ENCODE results near the gene SOX4.

Gene SOX4

GRCh38 chr6:21593927-21594415, 420 bp downstream of the SOX4 start:
- DNase-seq (ENCODE audit: low spot score): no peak

GRCh38 chr6:21594416-21595281, 1.1 kb downstream of the SOX4 start:
- DNase-seq (ENCODE audit: low spot score): no peak

GRCh38 chr6:21595285-21596144, 2.0 kb downstream of the SOX4 start:
- DNase-seq (ENCODE audit: low spot score): no peak

- no peak for DNase-seq (ENCODE audit: low spot score)
Observed at GRCh38 chr6:21596145-21596948, 2.8 kb downstream of the SOX4 start.

GRCh38 chr6:21596949-21597682, 3.6 kb downstream of the SOX4 start:
- DNase-seq (ENCODE audit: low spot score): peak; percentile 6

- DNase-seq (ENCODE audit: low spot score): no peak
Observed at GRCh38 chr6:21597801-21598673, 4.5 kb downstream of the SOX4 start.

GRCh38 chr6:21598674-21599023, 5.1 kb downstream of the SOX4 start:
- no peak for DNase-seq (ENCODE audit: low spot score)

GRCh38 chr6:21599051-21599696, 5.6 kb downstream of the SOX4 start:
- no peak for DNase-seq (ENCODE audit: low spot score)

GRCh38 chr6:21601339-21601923, 7.9 kb downstream of the SOX4 start:
- DNase-seq (ENCODE audit: low spot score): no peak

GRCh38 chr6:21601932-21602390, 8.4 kb downstream of the SOX4 start:
- DNase-seq (ENCODE audit: low spot score): no peak

GRCh38 chr6:21603082-21603952, 9.8 kb downstream of the SOX4 start:
- DNase-seq (ENCODE audit: low spot score): no peak

GRCh38 chr6:21604081-21604480, 10.5 kb downstream of the SOX4 start:
- DNase-seq (ENCODE audit: low spot score): no peak

GRCh38 chr6:21605166-21605565, 11.6 kb downstream of the SOX4 start:
- no peak for DNase-seq (ENCODE audit: low spot score)

- DNase-seq (ENCODE audit: low spot score): no peak
Observed at GRCh38 chr6:21608601-21609000, 15.1 kb downstream of the SOX4 start.

- no peak for DNase-seq (ENCODE audit: low spot score)
Observed at GRCh38 chr6:21609881-21610329, 16.4 kb downstream of the SOX4 start.

- no peak for DNase-seq (ENCODE audit: low spot score)
Observed at GRCh38 chr6:21610341-21610740, 16.8 kb downstream of the SOX4 start.

GRCh38 chr6:21611485-21611884, 17.9 kb downstream of the SOX4 start:
- DNase-seq (ENCODE audit: low spot score): no peak

- no peak for DNase-seq (ENCODE audit: low spot score)
Observed at GRCh38 chr6:21612067-21612745, 18.7 kb downstream of the SOX4 start.
